SK-N-SH (cell line): ENCODE results near the gene BMAL1.

Experiments used
- FOXJ3 ChIP-seq: sonication (generic); formaldehyde crosslinking; IDR thresholded peaks from 2 replicates; pipeline ENCODE4 v1.5.1; 2020; ENCODE audit warnings: mild to moderate bottlenecking, missing genetic modification reagents
- GABPA ChIP-seq: IDR thresholded peaks from 2 replicates; pipeline ENCODE4 v1.4.0; 2012; ENCODE audit warnings: low read depth, mild to moderate bottlenecking
- GATA2 ChIP-seq: sonication (generic); formaldehyde crosslinking; IDR thresholded peaks from 2 replicates; pipeline ENCODE4 v1.5.0; 2020; ENCODE audit warnings: mild to moderate bottlenecking, missing genetic modification reagents
- NFIC ChIP-seq: IDR thresholded peaks from 2 replicates; pipeline ENCODE4 v1.4.0; 2012; ENCODE audit warnings: borderline replicate concordance
- POLR2AphosphoS5 ChIP-seq: IDR thresholded peaks from 2 replicates; pipeline ENCODE4 v1.6.1; 2012; ENCODE audit warnings: low read depth, low read length
- SIN3A ChIP-seq: IDR thresholded peaks from 2 replicates; pipeline ENCODE4 v1.6.1; 2012; ENCODE audit warnings: low read depth, mild to moderate bottlenecking, low read length, moderate library complexity, borderline replicate concordance
- USF2 ChIP-seq: fragments of 150-350 bp; IDR thresholded peaks from 2 replicates; pipeline ENCODE4 v1.6.1; 2017; ENCODE audit warnings: antibody characterized with exemption, low read length, low read depth, borderline replicate concordance
- YY1 ChIP-seq: IDR thresholded peaks from 2 replicates; pipeline ENCODE4 v1.4.0; 2012; ENCODE audit warnings: low read depth, mild to moderate bottlenecking
- TF ChIP-seq, protein P1 (sequence below): fragments of 200-600 bp; sonication (generic); IDR thresholded peaks from 2 replicates; pipeline ENCODE4 v1.6.1; 2017; ENCODE audit warnings: antibody characterized with exemption, mild to moderate bottlenecking, moderate library complexity

DNA sequence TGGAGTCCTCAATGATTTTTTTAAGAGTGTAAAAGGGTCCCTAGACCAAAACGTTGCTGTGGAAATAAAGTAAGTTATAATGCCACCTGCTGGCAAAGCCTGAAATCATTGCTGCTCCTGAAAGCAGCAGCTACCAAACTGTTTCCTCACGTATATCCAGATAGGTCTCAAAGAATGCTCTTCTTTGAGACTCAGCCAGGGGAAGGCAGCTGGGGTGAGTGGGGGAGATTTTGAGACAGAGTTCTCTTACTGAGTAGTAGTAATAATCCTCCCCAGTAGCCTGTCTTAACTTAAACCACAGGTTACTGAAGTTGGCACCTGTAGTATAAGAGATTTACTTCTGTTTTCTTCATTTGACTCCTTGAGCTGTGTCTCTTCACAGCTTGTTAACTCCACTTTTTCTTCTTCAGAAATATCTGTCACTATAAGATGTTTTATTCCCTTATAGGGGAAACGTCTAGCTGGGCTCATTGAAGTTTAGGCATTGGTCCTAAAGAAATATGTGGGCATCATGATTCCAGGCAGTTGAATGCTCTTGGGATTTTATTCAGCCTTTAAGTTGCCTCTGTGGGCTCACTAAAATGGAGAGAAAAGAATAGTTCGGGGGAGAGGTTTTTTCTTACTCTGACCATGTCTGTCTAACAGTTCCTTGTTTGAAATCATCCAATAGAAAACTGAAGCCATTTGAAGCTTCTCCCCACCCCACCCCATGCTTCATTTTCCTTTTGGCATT lies 107.5 kb downstream of the BMAL1 start:
- TF ChIP-seq, protein P1, sequence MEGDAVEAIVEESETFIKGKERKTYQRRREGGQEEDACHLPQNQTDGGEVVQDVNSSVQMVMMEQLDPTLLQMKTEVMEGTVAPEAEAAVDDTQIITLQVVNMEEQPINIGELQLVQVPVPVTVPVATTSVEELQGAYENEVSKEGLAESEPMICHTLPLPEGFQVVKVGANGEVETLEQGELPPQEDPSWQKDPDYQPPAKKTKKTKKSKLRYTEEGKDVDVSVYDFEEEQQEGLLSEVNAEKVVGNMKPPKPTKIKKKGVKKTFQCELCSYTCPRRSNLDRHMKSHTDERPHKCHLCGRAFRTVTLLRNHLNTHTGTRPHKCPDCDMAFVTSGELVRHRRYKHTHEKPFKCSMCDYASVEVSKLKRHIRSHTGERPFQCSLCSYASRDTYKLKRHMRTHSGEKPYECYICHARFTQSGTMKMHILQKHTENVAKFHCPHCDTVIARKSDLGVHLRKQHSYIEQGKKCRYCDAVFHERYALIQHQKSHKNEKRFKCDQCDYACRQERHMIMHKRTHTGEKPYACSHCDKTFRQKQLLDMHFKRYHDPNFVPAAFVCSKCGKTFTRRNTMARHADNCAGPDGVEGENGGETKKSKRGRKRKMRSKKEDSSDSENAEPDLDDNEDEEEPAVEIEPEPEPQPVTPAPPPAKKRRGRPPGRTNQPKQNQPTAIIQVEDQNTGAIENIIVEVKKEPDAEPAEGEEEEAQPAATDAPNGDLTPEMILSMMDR, result peak; percentile 85
- TF ChIP-seq POLR2AphosphoS5 (no peak), YY1 (no peak), FOXJ3 (CRISPR knock-in tag) (no peak), GABPA (no peak), NFIC (no peak), USF2 (no peak), SIN3A (no peak), GATA2 (no peak)
